NAMALWA (cell line): Measurements from ENCODE around the gene SAMD14.

ENCODE experiments used
- DNase-seq: peaks from one replicate; pipeline ENCODE4 v3.0.0-alpha.2; 2015; ENCODE audit warnings: low spot score

Gene SAMD14

DNA sequence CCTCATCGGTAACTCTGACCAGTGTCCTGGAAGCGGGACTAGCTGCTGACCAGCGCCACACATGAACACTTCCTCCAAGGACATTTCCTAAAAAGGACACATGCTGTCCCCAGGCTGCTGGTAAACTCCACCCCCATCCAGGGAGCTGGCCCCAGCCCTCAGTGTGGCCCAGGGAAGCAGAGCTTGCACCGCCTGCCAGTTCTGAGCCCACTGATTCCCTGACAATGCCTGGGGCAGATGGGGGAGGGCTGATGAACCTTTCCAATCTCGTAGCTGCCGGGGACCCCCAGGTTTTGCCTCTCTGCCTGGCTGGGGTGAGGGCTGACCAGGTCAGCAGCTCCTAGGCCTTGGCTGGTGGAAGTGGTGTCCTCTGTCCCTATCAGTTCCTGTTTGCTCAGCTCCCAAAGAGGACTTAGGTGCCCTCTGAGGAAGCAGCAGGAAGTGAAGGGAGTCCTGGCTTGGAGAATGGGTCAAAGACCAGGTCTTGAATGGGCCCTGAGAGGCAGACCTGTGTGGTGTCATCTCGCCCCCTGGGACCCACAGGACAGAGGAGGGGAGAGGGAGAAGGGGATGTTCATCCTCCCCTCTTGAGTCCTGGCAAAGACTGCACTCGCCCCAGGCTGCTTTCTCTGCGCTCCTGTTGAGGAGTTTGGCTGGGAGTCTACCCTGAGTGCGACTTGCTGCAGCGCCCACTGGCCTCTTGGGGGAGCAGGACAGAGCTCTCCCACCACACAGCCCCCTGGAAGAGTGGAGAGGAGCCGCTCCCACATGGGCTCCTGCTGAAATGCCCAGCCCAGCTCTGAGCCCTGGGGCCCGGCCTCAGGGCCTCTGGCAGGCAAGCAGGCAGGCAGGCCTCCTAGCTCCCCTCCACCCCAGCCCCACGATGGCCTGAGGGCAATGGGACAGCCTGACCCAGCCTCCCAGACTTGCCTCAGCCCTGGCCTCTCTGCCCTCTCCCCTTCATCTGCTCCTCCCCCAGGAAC lies 18.0 kb downstream of the SAMD14 start:
- DNase-seq: no peak

DNA sequence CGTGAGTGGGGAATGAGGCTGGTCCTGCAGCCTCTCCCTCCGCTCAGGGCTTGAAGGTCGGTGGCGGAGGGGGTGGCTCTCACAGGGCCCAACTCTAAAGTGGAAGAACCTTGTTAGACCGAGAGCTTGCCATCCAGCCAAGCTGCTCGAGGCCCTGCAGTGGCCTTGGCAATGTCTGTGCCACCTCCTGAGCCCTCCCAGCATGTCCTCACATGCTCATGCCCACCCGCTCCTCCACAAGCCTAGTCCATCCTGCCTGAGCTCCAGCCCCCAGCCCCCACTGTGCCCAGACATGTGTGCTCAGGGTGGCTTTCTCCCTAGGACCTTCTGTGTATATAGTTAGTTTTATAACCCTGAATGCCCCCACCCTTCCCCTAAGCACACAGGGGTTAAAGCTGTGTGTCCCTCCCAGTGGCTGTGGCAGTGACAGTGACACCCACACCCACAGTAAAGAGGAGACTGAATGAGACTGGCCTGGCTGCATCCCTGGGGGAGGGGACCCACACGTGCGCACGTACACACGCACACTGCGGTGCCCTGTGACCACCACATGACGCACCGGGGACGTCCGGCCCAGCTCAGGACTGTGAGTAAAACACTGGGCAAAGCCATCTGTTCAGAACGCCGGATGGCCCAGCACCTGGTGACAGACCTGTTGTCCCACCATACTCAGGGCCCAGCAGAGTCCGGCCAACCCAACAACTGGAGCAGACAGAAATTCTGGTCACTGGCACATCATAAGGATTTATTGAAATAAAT lies 19.2 kb downstream of the SAMD14 start:
- DNase-seq: no peak

DNA sequence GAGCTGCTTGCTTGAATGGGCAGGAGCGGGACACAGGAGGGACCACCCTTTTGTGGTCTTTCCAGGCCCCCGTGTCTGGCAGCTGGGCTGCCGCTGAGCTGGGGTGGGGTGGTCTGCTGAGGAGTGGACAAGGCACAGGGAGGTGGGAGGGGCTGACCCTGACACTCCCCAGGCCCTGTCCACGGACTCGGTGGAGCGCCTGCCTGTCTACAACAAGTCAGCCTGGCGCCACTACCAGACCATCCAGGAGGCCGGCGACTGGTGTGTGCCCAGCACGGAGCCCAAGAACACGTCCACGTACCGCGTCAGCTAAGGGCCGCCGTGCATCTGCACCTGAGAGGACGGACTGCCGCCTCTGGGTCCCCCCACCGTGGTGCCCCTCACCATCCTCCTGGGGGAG lies 20.2 kb downstream of the SAMD14 start:
- DNase-seq: no peak

DNA sequence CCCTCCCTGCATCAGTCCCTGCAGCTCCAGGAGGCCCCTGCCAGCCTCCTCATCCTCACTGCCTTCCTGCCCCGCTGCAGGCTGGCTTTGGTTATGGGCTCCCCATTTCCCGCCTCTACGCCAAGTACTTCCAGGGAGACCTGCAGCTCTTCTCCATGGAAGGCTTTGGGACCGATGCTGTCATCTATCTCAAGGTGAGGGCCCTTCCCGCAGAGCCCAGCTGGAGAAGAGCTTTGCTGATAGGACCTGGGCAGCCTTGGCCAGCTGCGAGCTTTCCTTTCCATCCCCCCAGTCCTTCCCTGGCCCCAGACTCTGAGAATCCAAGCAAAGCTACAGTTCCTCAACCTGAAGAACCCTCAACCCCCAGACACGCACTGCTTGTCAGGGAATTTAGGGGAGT lies 20.8 kb downstream of the SAMD14 start:
- no peak for DNase-seq

DNA sequence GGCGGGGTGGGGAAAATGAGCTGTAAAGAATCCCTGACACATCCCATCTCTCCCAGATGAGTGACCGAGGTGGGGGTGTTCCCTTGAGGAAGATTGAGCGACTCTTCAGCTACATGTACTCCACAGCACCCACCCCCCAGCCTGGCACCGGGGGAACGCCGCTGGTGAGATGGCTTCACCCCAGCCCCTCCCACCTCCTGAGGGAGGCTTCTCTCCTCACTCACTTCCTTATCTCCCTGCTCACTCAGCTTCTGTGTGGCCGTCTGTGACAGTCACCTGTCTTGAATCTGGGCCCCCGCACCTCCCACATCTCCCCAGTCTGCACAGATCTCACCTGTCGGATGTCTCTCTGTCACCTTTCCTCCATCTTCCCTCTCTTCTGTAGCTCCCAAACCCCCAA lies 21.4 kb downstream of the SAMD14 start:
- DNase-seq: no peak

DNA sequence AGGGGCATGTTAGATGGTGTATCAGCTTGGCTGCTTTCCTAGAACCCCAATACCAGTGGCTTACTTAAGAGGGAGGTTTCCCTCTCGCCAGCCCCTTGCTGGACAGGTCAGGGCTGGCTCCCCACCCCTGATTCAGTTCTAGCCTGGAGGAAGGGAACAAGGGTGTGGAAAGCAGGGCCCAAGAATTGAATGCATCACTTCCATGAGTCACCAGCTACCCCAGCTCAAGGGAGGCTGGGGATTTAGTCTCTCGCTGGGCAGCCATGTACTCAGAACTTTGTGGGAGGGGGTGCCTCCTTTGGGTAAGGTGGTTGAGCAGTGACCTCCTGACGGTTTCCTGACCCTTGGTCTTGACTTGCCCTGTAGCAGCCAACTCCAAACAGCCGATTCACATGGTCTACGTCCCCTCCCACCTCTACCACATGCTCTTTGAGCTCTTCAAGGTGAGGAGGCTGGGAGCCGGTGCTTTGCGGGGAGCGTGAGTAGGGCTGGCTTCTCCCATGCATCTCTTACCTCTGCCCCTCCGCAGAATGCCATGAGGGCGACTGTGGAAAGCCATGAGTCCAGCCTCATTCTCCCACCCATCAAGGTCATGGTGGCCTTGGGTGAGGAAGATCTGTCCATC lies 22.1 kb downstream of the SAMD14 start:
- DNase-seq: no peak

DNA sequence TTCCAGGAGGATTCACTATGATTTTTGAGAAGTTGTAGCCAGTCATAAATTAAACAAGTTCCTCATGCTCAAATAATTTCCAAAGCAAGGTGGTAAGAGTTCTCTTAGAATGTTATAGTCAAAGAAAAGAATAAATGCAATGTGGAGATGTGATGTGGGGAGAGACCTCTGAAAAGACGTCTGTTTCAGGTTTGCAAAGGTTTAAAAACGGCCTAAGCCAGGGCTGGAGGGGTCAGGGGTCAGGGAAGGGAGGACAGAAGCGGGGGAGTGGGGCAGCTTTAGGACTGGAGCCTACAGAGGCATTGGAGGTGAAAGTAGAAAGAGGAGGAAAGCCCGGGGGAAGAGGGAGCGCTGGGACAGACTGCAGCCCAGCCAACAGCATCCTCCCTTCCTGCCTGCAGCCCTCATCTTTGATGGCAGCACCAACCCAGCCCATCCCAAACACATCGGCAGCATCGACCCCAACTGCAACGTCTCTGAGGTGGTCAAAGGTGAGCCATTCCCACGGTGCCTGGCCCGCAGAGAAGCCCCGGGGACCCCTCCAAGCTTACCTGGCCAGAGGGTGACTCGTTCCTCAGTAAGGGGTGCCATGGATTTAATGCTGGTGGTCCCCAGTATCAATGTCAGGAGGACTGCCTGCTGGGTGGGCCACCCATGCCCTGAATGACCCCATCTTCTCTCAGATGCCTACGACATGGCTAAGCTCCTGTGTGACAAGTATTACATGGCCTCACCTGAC lies 23.4 kb downstream of the SAMD14 start:
- DNase-seq: no peak

DNA sequence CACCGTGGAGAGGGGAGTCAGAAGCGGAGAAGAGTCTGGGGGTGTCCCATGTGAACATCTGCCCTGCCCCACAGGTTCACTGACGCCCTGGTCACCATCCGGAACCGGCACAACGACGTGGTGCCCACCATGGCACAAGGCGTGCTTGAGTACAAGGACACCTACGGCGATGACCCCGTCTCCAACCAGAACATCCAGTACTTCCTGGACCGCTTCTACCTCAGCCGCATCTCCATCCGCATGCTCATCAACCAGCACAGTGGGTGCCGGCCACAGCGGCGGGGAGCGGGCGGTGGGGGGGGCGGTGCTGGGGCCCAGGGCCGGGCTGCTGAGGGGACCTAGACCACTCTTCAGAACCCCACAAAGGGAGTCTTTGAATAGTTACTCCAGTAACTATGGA lies 24.1 kb downstream of the SAMD14 start:
- DNase-seq: no peak

DNA sequence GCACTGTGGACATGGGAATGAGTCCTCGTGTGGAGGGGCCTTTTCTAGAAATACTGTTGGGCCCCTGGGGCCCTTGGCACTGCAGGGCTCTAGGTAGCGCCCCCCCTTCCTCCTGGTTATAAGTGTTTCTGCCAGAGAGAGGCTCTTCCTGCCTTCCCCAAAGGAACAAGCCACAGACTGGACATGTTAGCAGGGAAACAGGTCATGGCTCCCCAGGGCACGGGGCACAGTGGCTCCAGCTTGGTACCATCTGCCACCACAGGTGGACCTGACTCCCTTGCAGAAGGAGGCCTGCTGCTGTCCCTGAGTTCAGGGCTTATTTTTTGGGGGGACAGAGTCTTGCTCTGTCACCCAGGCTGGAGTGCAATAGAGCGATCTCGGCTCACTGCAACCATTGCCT lies 26.0 kb downstream of the SAMD14 start:
- DNase-seq: no peak

DNA sequence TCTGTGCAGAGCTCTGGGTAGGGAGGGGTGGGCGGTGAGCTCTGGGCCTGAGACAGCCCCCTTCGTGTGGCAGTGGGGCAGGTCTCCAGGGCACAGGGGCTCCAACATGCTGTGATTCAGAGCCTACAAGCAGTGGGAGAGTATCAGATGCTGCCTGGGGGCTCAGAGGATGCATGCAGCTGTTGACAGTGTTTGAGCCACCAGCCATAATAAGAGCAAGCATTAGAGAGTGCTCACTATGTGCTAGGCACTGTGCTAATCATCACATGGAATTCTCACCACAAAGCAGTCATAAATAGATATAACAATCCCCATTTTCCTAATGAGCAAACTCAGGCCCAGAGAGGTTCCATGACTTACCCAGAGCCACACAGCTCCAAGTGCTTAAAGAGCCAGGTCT lies 26.7 kb downstream of the SAMD14 start:
- no peak for DNase-seq

DNA sequence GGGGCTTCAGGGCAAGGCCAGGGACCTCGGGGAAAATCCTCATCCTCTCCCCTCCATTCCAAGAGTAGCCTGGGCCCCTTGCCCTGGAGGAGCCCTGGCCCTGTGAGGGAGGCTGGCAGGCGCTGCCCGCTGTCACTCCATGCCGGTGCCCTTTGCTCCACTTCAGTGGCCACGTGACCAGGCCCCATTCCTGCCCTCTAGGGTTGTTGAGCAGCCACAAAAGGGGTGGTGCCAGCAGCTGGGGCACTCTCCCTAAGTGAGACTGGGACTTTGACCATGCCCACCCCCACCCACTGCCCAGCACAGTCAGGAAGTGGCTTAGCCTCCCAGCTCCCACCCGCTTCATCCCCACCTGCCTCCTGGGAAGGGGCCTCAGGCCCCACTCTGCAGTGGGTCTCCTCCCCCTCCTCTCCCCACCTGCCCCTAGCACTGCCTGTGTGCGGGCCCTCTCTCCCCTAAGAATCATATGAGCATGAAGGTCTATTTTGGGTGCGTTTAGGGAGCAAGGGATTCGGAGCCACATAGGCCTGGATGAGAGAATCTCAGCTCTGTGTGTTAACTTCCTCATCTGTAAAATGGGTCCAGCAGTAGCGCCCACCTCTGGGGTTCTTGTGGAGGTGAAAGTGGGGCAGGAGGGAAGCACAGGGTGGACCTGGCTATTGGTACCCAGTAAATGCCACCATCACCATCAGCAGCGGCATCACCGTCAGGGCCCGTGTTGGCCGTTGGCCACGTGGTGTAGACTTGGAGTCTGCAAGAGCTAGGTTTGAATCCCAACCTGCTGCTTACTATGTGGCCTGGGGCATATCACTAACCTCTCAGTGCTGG lies 27.6 kb downstream of the SAMD14 start:
- DNase-seq: no peak

DNA sequence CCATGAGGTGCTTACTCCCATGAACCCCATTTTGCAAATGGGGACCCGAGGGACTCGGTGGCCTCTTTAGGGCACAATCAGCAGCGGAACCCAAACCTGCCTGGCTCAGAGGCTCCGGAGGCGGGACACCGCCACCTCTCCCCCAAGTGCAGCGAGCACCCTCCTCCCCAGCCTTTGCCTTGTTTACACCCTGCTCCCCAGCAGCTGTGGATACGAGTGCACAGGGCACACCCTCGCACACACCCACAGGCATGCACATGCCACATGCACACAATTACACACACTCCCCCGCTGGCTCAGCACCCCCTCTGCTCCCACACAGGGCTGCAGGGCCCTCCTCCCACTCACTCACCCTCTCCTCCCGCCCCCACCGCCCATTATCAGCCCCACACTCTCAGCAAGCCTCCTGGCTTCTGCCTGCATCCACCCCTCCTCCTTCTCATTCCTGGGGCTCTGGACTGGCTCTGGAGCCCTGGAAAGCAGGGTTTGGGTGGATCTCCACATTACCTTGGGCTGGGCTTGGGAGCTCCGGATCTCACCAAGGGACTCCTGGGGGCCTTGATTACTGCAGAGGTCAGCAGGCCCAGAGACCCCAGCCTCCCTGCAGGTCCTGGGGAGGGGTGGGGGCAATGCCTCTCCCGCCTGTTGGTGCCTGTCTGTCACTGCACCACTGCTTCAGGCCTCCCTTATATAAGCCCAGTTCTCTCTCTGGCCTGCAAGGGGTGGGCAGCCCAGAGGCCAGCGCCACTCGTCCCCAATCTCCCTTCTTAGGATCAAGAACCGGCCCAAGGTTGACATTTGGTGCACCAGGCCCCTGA lies 28.4 kb downstream of the SAMD14 start:
- DNase-seq: no peak

DNA sequence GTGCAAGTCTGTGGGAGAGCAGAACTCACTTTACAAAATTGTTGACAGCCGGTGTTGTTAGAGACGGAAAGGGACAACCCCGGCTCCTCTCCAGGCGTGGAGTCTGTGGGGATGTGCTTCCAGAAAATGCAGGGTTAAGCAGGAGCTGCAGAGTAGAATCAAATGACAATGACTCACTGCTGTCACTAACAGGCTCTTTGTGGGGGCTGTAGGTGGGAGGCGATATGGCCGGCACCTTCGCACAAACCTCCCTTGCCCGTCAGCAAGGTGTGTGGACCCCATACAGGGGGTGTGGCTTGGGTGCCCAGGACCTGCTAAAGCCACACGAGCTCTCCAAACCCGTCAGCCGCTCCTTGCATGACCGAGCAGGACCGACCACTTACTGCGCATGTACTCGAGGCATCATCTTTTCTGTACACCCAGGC lies 29.0 kb downstream of the SAMD14 start:
- no peak for DNase-seq

DNA sequence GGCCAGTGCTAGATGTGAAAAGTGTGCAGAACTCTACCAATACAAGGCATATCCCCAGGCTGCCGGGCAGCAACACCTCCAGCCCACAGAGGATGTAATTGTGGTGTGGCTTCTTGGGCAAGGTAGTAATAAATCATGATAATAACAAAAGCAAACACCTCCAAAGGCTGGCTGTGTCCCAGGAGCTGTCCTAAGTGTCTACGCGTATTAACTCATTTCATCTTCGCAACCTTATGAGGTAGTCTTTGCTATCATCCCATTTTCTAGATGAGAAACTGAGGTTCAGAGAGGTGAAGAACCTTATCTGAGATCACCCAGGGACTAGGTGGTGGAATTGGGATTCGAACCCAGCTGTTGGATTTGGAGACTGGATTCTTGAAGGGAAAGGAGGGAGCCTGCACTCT lies 29.5 kb downstream of the SAMD14 start:
- DNase-seq: no peak

DNA sequence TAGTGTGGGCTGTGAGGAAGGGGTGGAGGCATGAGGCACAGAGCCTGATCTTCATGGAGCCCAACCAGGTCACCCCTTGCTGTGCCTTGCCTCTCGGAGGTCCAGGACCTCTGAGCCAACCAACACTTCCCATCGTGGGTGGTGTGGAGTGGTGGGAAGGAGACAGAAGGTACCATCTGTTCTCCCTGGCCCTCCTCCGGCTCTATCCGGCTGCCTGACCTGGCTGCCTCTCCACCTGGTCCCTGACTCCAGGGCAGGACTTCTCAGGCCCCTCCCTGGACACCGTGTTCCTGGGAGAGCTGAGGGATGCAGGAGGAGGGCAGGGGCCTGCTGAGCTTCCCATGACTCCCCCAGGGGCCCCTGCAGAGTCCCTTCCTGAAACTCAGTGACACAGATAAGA lies 31.0 kb downstream of the SAMD14 start:
- DNase-seq: no peak

DNA sequence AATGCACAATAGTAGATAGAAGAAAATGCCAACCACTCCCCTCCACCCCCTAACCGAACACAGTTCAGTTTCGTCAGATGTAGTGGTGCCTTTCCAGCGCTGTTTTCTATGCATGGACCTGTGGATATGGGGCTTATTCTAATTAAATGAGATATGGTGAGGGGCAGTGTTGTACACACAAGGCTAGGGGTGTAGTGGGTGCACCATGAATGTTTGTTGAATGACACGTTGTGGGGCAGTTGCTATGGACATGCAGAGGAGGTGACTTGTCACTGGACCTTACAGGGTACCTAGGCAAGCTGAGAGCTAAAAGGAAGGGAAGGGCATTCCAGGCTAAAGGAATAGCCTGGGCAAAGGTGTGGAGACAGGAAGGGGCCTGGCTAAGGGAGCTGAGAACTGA lies 31.4 kb downstream of the SAMD14 start:
- no peak for DNase-seq

DNA sequence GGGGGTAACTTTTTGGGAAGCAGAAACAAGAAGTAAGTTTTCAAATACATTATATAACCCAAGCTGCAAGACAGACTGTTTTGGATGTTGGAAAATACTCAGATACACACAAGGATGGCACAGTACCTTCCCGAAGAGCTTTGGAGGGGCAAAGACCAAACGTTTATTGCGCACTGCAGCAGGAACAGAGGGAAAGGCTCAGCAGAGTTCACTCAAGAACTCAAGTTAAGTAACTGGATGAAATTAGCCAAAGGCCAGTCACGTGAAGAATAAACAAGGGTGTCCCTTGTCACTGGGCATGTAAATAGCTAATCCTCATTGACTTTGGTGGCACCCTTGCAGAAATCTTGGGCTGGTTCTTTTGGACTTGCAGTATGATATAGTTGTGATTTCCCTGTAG lies 32.0 kb downstream of the SAMD14 start:
- no peak for DNase-seq

DNA sequence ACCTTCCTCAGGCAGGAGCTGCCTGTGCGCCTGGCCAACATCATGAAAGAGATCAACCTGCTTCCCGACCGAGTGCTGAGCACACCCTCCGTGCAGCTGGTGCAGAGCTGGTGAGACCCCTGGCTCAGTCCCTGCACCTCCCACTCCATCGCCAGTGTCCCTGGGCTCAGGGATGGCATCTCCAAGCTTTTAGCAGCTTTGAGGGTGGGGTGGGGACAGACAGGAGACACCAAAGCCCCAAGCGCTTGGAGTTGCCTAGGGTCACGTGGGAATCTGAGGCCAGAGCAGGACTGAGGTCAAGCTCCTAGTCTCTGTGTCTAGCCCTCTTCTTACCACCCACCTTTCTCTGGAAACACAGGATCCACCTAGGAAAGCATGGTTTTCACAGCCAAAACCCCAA lies 32.5 kb downstream of the SAMD14 start:
- DNase-seq: no peak

DNA sequence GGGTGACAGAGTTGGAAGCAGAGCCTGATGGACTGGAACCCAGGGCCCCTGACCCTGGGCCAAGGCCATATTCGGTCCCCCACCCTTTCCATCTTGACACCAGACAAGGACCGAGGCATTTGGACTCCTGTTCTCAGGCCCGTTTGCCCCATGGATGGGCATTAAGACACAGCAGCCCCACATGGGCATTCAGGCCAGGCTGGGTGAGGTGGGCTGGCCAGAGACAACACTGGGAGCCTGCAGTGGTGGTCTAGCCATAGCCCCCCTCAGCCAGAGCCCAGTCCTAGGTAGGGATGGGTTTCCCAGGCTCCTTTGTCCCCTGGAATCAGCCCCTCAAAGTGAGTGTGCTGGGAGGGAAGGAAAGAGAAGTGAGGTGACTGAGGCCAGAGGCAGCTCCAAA lies 33.2 kb downstream of the SAMD14 start:
- DNase-seq: no peak

DNA sequence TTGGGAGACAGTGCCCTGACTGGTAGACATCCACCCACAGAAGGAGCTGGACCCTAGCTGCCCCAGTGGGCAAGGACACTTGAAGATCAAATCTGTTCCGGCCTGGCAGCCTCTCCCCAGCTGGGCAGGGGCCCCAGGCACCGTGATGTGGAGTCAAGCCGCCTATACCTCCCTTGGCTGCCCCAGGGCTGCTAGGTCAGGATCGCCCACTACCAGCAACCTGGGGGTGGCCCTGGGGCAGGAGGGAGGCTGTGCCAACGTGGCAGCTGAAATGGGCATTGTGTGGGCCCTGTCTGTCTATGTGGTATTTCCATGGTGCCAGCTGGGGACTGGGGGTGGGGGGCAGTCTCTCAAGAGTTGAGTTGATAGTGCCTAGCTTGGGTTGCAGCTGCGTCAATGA lies 33.9 kb downstream of the SAMD14 start:
- no peak for DNase-seq
